ENCODE results near the gene PALM.
"Not testable (repeated sequence)": the region's sequence is repeated elsewhere in the genome, so short reads cannot be mapped to it uniquely, and the experiment has no call there.

The PALM gene

DNA sequence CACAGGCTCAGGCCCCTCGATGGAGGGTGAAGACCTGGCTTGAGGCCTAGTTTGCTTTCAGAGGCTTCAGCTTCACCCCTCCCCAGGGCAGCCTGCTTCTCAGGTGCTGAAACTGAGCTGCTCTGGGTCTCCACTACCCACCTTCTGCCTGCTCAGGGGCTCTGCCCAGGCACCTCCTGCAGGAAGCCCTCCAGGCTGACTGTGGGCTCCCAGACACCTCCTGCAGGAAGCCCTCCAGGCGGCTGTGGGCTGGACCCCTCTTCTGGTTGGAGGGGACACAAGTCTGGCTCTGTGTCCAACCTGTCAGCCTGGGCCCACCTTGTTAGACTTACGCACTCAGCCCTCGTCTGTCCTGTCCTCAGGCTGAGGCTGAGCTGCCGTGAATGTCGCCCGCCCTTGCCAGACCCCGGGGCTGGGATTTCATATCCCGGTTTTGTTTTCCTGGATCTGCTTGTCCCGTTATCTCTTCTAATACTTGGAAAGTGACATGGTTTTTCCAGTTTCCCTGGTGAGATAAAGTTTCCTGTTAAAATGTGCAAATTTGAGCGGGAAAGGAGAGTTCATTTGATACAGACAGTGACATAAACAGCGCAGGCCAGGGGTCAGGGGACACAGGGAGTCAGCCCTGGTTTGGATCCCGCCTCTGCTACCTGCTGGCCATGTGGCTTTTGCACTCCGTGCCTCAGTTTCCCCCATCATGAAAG lies 21.4 kb downstream of the PALM start:
- in situ Hi-C loops (cut with MboI; ENCODE audit: low sequenced_read_pairs): loop anchor here (5.0 kb wide), 1 partner anchor 63 kb away; no protein-coding TSS in a partner anchor

DNA sequence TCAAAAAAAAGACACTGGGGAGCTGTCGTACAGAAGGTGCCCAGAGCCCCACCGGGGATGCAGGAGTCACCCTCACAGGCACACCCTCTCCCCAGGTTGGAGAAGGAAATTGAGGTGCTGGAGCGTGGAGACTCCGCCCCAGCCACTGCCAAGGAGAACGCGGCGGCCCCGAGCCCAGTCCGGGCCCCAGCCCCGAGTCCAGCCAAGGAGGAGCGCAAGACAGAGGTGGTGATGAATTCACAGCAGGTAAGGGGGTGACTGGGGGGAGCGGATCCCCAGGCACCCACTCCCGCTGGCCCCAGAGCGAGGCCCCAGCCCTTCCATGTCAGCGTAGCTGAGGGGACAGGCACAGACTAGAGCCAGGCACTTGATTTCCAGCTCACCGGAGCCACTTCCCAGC lies 22.3 kb downstream of the PALM start:
- in situ Hi-C loops (cut with MboI; ENCODE audit: low sequenced_read_pairs): loop anchor here (5.0 kb wide), 1 partner anchor 64 kb away; no protein-coding TSS in a partner anchor

DNA sequence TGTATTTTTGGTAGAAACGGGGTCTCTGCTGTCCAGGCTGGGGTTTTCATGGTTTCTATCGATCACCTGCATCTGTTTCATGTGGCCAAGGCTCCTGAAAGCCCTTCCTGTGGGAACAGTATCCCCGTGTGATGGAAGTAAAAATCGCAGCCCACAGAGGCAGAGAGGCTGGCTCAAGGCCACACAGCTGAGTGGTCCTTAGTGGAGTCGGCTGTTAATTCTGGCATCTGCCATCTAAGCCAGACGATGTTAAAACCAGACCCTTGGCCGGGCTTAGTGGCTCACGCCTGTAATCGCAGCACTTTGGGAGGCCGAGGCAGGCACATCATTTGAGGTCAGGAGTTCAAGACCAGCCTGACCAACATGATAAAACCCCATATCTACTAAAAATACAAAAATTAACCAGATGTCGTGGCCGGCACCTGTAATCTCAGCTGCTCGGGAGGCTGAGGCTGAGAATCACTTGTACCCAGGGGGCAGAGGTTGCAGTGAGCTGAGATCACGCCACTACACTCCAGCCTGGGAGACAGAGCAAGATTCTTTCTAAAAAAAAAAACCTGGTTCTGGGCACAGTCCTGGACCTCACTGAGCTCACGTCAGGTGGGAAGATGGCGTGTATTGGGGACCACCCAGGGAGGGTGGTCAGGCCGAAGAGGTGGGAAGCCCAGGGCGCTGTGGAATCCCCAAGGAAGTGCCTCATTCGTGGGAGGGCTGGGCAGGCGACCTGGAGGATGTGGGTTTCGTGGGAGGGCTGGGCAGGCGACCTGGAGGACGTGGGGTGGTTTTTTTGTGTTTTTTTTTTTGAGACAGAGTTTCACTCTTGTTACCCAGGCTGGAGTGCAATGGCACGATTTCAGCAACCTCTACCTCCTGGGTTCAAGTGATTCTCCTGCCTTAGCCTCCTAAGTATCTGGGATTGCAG lies 23.7 kb downstream of the PALM start:
- in situ Hi-C loops (cut with MboI; ENCODE audit: low sequenced_read_pairs): loop anchor here (5.0 kb wide), 1 partner anchor 65 kb away; no protein-coding TSS in a partner anchor

DNA sequence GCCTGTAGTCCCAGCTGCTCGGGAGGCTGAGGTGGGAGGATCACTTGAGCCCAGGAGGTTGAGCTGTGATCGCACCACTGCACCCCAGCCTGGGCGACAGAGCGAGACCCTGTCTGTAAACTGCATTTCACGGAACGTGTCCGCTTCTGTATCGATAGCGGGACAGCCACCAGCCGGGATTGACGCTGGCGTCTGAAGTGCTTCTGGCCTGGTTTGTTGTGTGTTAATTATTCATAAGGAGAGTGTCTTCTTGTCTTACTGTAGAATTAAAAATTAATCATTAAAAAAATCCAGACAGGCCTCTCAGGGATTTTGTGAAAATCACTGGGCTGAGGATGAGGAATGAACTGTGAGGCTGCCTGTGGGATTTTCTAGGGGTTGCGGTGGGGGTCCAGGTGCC lies 26.0 kb downstream of the PALM start:
- in situ Hi-C loops (cut with MboI; ENCODE audit: low sequenced_read_pairs): loop anchor here (5.0 kb wide), 1 partner anchor 67 kb away; no protein-coding TSS in a partner anchor

DNA sequence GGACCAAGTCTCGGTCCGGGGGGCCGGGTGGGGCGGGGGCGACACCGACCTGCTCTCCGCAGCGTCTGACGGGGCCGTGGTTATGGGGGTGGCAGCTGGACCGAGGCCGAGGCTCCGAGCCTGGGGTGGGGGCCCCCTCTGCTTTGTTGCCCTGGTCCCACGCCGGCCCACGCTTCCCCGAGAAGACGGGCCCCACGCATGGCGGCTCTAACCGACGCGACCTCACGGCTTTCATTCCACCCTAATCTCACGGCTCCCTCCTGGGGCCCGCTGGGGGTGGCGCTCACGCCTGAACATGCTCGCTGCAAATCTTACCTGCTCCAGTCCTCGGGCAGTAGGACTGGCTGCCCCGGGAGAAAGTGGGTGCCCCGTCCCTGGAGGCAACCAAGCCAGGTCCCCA lies 27.4 kb downstream of the PALM start:
- in situ Hi-C loops (cut with MboI; ENCODE audit: low sequenced_read_pairs): no loop called here

DNA sequence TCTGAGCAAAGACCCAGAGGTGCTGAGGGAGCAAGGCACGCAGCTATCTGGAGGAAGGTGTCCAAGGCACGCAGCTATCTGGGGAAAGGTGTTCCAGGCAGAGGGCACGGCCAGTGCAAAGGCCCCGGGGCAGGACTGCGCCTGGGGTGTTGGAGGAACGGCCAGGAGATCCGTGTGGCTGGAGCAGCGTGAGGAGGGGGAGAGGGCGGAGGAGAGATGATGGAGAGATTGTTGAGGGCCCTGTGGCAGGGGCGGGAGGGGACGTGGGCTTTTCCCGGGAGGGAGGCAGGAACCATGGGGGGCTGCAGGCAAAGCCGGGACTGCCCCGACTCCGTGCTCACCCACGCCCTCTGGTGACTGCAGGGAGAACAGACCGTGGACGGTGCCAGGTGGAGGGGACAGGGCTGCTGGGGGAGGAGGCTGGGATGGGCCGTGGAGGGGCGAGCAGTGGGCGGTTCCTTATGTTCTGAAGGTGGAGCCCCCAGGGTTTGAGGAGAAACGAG lies 28.9 kb downstream of the PALM start:
- in situ Hi-C loops (cut with MboI; ENCODE audit: low sequenced_read_pairs): no loop called here

DNA sequence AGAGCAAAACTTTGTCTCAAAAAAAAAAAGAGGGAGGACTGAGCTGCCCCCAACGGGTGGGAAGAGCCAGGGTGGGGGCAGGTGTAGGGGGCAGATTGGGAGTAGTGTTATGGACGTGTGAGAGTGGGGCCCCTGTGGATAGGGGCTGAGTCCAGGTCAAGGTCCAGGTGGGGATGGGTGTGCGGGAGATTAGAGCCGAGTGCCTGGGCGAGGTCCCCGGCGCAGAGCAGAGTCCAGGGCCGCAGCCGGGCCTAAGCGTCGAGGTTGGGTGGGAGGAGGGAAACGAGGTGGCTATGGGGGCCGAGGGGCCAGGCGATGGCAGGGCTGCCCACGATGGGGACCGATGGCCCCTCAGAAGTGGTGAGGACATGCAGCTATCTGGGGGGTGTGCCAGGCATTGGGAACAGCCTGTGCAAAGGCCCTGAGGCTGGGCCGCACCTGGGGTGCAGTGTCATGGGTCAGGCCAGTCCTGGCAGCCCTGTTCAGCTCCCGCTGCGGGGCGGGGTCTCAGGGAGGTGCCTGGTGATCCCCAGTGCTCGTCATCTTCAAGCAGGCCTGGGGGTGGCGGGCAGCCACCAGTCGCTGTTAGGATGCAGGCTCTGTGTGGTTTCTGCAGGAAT lies 29.9 kb downstream of the PALM start:
- in situ Hi-C loops (cut with MboI; ENCODE audit: low sequenced_read_pairs): no loop called here

DNA sequence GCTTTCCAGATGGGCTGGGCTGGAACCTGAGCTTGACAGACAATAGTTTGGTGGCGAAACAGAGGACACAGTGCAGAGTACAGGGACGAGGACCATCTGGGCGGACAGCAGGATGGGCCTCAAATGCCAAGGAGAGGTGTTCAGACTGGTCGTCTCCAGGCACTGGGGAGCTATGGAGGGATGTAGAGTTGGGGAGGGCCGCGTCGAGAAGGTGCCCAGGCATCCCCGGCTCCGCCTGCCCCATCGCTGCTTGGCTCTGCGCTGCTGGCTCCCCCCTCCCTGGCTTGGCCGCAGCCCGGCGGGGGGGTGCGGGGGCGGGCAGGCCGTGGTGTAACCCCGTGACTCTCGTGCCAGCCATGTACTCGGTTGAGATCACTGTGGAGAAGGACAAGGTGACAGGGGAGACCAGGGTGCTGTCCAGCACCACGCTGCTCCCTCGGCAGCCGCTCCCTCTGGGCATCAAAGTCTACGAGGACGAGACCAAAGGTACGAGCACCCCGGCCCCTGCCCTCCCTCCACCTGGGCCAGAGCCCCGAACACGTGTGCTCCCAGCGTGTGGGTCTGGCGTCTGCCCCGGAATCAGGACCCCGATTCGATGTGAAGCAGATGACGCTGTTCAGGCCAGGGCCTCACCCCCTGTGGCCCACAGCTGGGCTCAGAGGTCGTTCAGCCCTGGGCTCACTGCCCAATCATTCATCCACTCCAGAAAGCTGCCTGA lies 31.4 kb downstream of the PALM start:
- in situ Hi-C loops (cut with MboI; ENCODE audit: low sequenced_read_pairs): no loop called here

DNA sequence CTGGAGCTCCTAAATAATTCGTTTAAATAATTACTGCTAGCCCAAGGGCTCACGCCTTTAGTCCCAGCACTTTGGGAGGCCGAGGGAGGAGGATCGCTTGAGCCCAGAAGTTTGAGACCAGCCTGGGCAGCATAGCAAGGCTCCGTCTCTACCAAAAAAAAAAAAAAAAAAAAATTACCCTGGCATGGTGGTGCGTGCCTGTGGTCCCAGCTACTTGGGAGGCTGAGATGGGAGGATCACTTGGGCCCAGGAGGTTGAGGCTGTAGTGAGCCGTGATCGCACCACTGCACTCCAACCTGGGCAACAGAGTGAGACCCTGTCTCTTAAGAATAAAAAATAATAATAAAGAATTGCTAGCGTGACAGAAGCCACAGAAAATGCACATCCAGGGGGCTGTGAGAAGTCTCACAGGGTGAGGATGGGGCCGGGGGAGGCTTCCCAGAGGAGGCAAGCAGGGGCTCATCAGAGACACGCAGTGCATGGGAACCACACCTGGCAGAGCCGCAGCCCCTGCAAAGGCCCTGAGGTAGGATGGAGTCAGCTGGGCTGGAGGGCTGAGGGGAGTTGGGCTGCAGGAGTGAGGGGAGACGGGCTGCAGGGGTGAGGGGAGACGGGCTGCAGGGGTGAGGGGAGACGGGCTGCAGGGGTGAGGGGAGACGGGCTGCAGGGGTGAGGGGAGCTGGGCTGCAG lies 32.2 kb downstream of the PALM start:
- in situ Hi-C loops (cut with MboI; ENCODE audit: low sequenced_read_pairs): not testable (repeated sequence)

DNA sequence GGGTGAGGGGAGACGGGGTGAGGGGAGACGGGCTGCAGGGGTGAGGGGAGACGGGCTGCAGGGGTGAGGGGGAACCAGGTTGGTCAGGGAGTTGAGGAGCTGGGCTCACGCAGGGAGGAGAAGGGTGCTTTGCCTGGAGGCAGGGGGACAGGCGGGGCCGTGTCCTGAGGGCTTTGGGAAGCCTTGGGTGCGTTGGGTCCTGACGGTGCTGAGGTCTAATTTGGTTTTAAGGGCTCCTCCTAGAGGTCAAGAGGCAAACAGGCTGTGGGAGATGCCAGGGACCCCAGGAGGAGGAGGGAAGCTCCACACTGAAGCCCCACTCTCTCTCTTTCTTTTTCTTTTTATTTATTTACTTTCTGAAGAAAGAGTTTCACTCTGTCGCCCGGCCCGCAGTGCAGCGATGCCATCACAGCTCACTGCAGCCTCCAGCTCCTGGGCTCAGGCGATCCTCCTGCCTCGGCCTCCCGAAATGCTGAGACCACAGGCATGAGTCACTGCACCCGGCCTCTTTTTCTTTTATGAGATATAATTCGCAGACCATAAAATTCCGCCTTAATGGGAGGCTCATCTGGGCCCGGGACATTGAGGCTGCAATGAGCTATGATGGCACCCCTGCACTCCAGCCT lies 32.9 kb downstream of the PALM start:
- in situ Hi-C loops (cut with MboI; ENCODE audit: low sequenced_read_pairs): no loop called here

DNA sequence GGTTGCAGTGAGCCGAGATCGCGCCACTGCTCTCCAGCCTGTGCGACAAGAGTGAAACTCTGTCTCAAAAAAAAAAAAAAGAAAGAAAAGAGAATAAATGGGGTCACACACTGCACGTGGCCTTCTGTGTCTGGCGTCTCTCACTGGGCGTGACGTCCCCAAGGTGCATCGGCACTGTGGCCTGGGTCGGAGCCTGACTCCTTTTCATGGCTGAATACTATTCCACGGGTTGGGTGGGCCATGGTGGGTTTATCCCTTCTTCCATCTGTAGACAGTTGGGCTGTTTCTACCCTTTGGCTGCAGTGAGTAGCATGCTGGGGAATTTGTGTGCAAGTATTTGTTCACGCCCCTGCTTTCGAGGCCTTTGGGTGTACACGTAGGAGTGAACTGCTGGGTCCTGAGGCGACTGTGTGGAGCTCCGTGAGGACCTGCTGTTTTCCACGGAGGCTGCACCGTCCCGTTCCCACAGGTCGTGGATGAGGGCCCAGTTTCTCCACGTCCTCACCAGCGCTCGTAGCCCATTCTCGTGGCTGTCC lies 33.9 kb downstream of the PALM start:
- in situ Hi-C loops (cut with MboI; ENCODE audit: low sequenced_read_pairs): no loop called here

DNA sequence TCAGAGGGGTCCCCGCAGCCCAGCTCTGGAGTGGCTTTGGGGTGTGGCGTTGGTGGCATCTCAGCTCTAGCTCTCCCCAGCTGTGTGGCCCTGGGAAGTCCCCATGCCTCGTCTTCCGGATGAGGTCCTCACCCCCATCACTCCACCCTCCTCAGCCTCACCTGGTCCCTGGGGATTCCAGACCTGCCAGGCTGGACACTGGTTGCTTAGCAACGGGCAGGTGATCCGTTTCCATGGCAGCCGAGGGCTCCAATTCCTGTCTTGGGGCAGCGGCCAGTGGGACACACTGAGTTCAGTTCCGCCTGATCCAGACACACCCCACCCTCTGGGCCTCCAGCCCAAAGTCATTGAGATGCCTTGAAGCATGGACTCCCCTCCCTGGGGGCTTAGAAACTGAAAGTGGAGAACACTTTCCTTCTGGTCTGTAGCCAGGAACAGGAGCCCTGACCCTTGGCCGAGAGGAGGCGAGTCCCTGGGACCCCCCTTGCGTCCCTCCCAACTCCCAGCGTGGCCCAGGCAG lies 34.5 kb downstream of the PALM start:
- in situ Hi-C loops (cut with MboI; ENCODE audit: low sequenced_read_pairs): no loop called here

DNA sequence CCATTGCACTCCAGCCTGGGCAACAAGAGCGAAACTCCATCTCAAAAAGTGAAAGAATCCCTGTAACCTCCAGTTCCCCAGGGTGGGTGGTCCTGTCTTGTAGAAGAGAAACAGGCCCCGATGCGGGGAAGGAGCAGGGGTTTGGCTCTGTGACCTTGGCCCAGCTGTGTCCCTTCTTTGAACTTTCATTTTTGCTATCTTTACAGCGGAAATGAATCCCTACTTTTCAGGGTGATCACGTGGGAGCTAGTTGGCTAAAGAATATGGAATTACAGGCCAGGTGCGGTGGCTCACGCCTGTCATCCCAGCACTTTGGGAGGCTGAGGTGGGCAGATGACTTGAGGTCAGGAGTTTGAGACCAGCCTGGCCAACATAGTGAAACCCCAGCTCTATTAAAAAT lies 36.4 kb downstream of the PALM start:
- in situ Hi-C loops (cut with MboI; ENCODE audit: low sequenced_read_pairs): not testable (repeated sequence)

DNA sequence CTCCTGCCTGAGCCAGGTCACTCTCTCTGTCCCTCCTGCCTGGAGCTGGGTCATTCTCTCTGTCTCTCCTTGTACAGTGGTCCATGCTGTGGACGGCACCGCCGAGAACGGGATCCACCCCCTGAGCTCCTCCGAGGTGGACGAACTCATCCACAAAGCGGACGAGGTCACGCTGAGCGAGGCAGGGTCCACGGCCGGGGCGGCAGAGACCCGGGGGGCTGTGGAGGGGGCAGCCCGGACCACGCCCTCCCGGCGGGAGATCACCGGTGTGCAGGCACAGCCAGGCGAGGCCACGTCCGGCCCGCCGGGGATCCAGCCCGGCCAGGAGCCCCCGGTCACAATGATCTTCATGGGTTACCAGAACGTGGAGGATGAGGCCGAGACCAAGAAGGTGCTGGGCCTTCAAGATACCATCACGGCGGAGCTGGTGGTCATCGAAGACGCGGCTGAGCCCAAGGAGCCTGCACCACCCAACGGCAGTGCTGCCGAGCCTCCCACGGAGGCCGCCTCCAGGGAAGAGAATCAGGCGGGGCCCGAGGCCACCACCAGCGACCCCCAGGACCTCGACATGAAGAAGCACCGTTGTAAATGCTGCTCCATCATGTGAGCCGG lies 37.6 kb downstream of the PALM start:
- in situ Hi-C loops (cut with MboI; ENCODE audit: low sequenced_read_pairs): no loop called here

DNA sequence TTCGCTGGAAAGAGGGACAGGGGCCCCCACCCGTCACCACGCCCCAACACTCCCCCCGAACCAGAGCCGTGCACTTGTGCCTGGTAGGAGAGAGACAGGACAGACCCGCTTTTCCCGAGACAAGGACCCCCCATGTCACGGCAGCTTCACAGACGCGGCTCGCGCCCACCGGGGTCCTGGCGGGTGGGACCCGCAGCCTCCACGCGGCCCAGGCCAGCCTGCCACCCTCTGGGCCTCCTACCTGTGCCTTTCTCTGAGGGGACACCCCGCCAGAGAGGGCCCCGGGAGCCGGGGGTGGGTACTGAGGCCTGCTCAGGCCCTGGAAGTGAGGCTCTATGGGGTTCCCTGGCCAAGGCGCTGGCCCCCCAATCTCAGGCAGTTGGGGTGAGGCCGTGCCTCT lies 38.2 kb downstream of the PALM start:
- in situ Hi-C loops (cut with MboI; ENCODE audit: low sequenced_read_pairs): no loop called here

DNA sequence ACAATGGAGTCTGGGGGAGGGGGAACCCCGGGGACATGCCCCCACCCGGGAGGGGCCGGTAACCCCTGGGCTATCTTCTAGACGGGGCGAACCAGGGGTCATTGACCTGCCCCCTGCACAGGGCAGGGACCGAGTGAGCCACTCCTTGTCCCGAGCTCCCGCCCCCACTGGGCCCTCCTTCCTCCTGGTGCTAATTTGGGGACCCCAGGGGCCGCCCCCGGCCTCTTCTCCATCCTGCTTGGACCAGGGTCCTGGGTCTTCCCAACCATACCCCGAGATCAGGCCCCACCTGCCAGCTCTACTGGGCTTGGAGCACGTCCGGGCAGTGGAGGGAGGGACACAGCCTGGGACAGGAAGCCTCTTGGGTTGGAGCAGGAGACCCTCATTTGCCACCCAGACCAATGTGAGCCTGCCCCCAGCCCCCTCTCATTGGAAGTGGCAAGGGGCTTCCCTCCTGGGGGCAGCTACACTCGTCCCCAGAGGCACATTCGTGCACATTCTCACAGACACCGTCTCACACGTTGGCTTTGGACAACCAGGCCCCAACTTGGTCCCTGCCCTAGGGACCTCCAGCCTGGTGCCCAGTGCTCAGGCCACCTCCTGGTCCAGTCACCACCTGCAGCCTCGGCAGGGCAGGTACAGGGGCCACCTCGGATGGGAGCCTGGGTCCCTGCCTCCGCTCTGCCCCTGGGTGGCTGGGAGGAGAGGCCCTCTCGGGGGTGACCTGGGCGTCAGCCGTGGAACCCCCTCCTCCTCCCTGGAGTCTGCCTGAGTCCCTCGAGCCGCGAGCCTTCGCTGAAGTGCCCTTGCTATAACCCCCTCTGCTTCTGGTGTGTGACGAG lies 38.9 kb downstream of the PALM start:
- in situ Hi-C loops (cut with MboI; ENCODE audit: low sequenced_read_pairs): no loop called here

DNA sequence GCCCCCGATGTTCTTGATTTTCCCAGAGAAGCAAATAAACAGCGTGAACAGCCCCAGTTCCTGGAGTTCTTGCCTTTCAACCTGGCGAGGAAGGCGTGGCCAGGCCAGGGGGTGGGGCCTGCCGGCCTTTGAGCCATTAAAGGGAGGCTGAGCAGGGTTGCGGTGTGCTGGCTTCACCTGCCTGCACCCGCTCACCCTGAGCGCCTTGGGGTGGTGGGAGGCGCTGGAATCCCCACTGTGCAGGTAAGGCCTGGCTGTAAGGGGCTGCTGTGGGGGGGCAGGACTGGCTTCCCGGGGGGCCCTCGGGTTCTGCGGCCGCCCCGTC lies 39.5 kb downstream of the PALM start:
- in situ Hi-C loops (cut with MboI; ENCODE audit: low sequenced_read_pairs): no loop called here

DNA sequence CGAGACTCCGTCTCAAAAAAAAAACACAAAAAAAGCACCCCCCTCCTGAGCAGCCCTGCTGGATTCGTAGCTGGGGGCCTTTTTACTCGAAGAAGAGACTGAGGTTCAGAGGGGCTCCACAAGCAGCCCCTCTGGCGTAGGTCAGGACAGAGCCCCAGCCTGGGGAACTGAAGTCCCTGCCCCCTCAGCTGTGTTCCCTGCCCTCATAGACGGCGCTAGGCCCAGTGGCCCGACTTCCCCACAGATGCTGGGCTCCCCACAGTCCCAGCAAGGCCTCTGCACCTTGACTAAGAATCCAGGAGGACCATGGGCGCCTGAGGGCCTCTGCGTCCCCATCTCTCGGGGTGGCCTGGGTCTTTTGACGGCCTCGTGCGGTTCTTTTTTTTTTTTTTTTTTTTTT lies 41.1 kb downstream of the PALM start:
- in situ Hi-C loops (cut with MboI; ENCODE audit: low sequenced_read_pairs): no loop called here

All from HL-60/S4 (cell line).